ENCODE results near the gene RASGEF1C. TPM values are rescaled to one million over a fixed set of nuclear protein-coding genes. Genes with fewer than 3 reads are reported as not detected.
"Not testable (repeated sequence)": the region's sequence is repeated elsewhere in the genome, so short reads cannot be mapped to it uniquely, and the experiment has no call there.

RASGEF1C gene
- total RNA-seq, 1 donor: under 0.01 TPM

DNA sequence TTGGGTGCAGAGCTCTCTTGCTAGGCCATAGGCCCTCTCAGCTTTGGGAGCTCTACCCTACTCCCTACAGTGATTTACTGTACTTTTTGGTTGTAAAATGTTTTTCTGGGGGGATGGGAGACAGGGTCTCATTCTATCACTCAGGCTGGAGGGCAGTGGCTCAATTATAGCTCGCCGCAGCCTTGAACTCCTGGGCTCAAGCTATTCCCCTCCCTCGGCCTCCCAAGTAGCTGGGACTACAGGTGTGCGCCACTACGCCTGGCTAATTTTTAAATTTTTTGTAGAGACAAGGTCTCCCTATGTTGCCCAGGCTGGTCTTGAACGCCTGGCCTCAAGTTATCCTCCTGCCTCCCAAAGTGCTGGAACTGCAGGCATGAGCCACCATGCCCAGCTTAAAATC is 115.8 kb downstream of the RASGEF1C start:
- H3K27ac ChIP-seq (ENCODE audit: low read depth, low read length): no peak overlapping the region
- no peak for DNase-seq (ENCODE audit: insufficient read length, low spot score, missing footprints)
- no peaks in the 10 kb centered on the region for H3K36me3 ChIP-seq (ENCODE audit: insufficient read depth, low read length)

DNA sequence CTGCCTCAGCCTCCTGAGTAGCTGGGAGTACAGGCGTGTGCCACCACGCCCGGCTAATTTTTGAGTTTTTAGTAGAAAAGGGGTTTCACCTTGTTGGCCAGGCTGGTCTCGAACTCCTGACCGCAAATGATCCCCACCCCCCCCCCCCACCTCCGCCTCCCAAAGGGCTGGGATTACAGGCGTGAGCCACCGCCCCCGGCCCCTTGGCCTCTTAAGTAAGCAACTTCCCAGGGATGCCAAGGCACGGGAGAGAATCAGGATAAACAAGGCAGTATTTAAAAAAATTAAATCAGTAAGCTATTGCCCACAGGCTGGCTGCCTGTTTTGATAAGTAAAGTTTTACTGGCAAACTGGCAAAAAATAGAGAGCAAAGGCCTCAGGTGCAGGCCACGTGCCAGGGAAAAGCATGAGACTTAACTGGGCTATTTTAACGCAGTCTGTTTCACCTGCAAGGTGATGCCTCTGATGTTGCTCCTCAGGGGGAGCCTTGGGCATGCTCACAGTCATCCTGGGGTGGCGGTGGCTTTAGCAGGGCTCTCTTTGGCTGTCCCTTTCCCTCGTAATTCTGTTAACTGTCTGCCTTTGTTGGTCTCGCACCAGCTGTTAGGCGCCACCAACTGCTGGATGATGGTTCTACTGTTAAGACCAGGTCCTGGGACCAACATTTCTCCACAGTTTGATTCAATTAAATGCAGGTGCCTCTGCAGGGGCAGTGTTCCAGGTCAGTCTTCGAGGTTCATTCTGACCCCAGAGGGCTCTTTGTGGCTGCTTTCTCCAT is 118.1 kb downstream of the RASGEF1C start:
- no peaks in the 10 kb centered on the region for H3K36me3 ChIP-seq (ENCODE audit: insufficient read depth, low read length)
- peak overlapping the region; percentile 89 for H3K4me2 ChIP-seq (ENCODE audit: insufficient read depth, low read length)
- peak overlapping the region; percentile 85 for H2AFZ ChIP-seq (ENCODE audit: low read length)
- H3K4me3 ChIP-seq (ENCODE audit: insufficient read depth, low read length): peak overlapping the region; percentile 77
- peaks cover 4% of the 10 kb centered on the region for H3K4me1 ChIP-seq (ENCODE audit: insufficient read depth, low read length)
- H3K9me3 ChIP-seq (ENCODE audit: low read depth, low read length): no peaks in the 10 kb centered on the region
- H3K27ac ChIP-seq (ENCODE audit: low read depth, low read length): no peak overlapping the region
- no peaks in the 10 kb centered on the region for H3K27me3 ChIP-seq (ENCODE audit: insufficient read depth, low read length)
- TF ChIP-seq CTCF (IDR thresholded peaks at IDR 0.05; ENCODE audit: extremely low read depth, low read depth, low read length): peak; percentile 46
- no peaks in the 10 kb centered on the region for H4K20me1 ChIP-seq (ENCODE audit: insufficient read depth, low read length)
- no peaks in the 10 kb centered on the region for H3K79me2 ChIP-seq (ENCODE audit: insufficient read depth, low read length)
- DNase-seq (ENCODE audit: insufficient read length, low spot score, missing footprints): no peak

More for the DNA sequence above, 115.8 kb downstream of the RASGEF1C start:
- Histone ChIP-seq H2AFZ (ENCODE audit: low read length) (no peak overlapping the region), H3K4me2 (ENCODE audit: insufficient read depth, low read length) (no peak overlapping the region), H3K27me3 (ENCODE audit: insufficient read depth, low read length) (no peaks in the 10 kb centered on the region), H4K20me1 (ENCODE audit: insufficient read depth, low read length) (no peaks in the 10 kb centered on the region), H3K9me3 (ENCODE audit: low read depth, low read length) (no peaks in the 10 kb centered on the region), H3K4me3 (ENCODE audit: insufficient read depth, low read length) (no peak overlapping the region), H3K4me1 (ENCODE audit: insufficient read depth, low read length) (peaks cover 4% of the 10 kb centered on the region), H3K79me2 (ENCODE audit: insufficient read depth, low read length) (no peaks in the 10 kb centered on the region)
- no peak for TF ChIP-seq CTCF (IDR thresholded peaks at IDR 0.05; ENCODE audit: extremely low read depth, low read depth, low read length)

DNA sequence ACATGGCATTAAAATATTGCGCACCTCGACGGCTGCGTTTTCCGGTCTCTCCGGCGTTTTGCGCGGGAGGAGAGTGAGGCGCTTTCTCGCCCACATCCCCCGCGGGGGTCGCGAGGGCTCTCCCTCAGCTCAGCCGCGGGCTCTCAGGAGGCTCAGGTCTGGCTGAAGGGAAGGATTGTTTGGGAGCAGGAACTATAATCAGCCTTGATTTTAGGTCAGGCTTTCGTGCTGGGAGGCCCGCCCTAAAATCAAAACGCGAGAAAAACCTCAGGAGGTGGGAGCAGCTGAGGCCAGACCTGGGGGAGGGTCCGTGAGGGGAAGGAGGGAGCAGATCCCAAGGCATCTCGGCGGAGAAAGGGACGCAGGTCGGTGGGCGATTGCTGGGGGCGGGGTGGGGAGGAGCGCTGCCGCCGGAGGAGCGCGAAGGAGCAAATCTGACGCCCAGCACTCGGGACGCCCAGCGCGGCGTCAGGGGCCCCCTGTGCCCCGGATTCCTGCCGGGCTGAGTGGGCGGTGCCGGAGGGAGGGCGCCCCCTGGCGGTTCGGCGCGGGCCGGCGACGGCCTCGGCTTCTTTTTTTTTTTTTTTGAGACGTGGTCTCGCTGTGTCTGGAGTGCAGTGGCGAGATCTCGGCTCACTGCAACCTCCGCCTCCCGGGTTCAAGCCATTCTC is 118.8 kb downstream of the RASGEF1C start:
- DNase-seq (ENCODE audit: insufficient read length, low spot score, missing footprints): peak; percentile 97
- peak; percentile 58 for TF ChIP-seq CTCF (IDR thresholded peaks at IDR 0.05; ENCODE audit: extremely low read depth, low read depth, low read length)
- Histone ChIP-seq H3K27me3 (ENCODE audit: insufficient read depth, low read length) (no peaks in the 10 kb centered on the region), H3K9me3 (ENCODE audit: low read depth, low read length) (no peaks in the 10 kb centered on the region), H3K36me3 (ENCODE audit: insufficient read depth, low read length) (no peaks in the 10 kb centered on the region), H3K4me2 (ENCODE audit: insufficient read depth, low read length) (peak overlapping the region; percentile 89), H4K20me1 (ENCODE audit: insufficient read depth, low read length) (no peaks in the 10 kb centered on the region), H2AFZ (ENCODE audit: low read length) (peak overlapping the region; percentile 96), H3K79me2 (ENCODE audit: insufficient read depth, low read length) (no peaks in the 10 kb centered on the region), H3K27ac (ENCODE audit: low read depth, low read length) (peak overlapping the region; percentile 17), H3K4me3 (ENCODE audit: insufficient read depth, low read length) (peak overlapping the region; percentile 77), H3K4me1 (ENCODE audit: insufficient read depth, low read length) (peaks cover 4% of the 10 kb centered on the region)

DNA sequence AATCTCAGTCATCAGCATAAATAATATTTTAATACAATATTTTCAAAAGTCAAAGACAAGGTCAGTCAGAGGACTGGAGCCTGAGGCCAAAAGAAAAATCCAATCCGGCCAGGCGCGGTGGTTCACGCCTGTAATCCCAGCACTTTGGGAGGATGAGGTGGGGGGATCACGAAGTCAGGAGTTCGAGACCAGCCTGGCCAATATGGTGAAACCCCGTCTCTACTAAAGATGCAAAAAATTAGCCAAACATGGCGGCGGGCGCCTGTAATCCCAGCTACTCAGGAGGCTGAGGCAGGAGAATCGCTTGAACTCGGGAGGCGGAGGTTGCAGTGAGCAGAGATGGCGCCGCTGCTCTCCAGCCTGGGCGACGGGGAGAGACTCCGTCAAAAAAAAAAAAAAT is 119.4 kb downstream of the RASGEF1C start:
- not testable (repeated sequence) for DNase-seq (ENCODE audit: insufficient read length, low spot score, missing footprints); H4K20me1 ChIP-seq (ENCODE audit: insufficient read depth, low read length); H3K4me1 ChIP-seq (ENCODE audit: insufficient read depth, low read length); H3K27ac ChIP-seq (ENCODE audit: low read depth, low read length); H3K27me3 ChIP-seq (ENCODE audit: insufficient read depth, low read length); H3K36me3 ChIP-seq (ENCODE audit: insufficient read depth, low read length); H3K9me3 ChIP-seq (ENCODE audit: low read depth, low read length); H3K79me2 ChIP-seq (ENCODE audit: insufficient read depth, low read length)
- peak overlapping the region; percentile 77 for H3K4me3 ChIP-seq (ENCODE audit: insufficient read depth, low read length)
- H2AFZ ChIP-seq (ENCODE audit: low read length): peak overlapping the region; percentile 96
- peak overlapping the region; percentile 89 for H3K4me2 ChIP-seq (ENCODE audit: insufficient read depth, low read length)
